Right ventricle myocardium superior (tissue), 1 donor: ENCODE results near the gene LSAMP. TPM values are rescaled to one million over a fixed set of nuclear protein-coding genes. Genes with fewer than 3 reads are reported as not detected.
"Not testable (repeated sequence)": the region's sequence is repeated elsewhere in the genome, so short reads cannot be mapped to it uniquely, and the experiment has no call there.

Source experiments
- ATAC-seq: fragments of 200-7000 bp; cut with Tn5 transposase; one replicate; pipeline ENCODE4 v1.9.1; 2020; ENCODE audit warnings: mild to moderate bottlenecking; ENCODE audit not compliant: poor library complexity
- DNase-seq: peaks from one replicate; pipeline ENCODE4 v3.0.0-alpha.2; 2020
- intact Hi-C: fragments of 100-400 bp; cut with DNase I; formaldehyde crosslinking; loops from one replicate; pipeline ENCODE4 v1.11.2; 2022
- total RNA-seq: library from RNA; stranded (reverse); fragmentation: NEBNext Ultra II Directional; extraction: Animal tissue kit (Norgen Biotek cat#: 25700); gene quantifications from one replicate; pipeline ENCODE4 v1.2.1, GENCODE V29; 2021
- donor health status: DM: no; HTN: yes; CAD: no; lungs with severe emphysema.

Gene LSAMP
- total RNA-seq, 1 donor from 2014 or later: 5.2 TPM

- DNase-seq, intact Hi-C loops, ATAC-seq: not testable (repeated sequence)
Observed at GRCh38 chr3:116208830-116209229, 236.5 kb downstream of the LSAMP start.

- no peak for ATAC-seq
- DNase-seq: no peak
- intact Hi-C loops: no loop called here
Observed at GRCh38 chr3:116200956-116201690, 244.2 kb downstream of the LSAMP start.

GRCh38 chr3:116199063-116199462 lies 246.2 kb downstream of the LSAMP start:
- DNase-seq (no peak), ATAC-seq (no peak)
- intact Hi-C loops: no loop called here

- ATAC-seq (no peak), DNase-seq (no peak)
- intact Hi-C loops: no loop called here
Observed at GRCh38 chr3:116198087-116198486, 247.2 kb downstream of the LSAMP start.

- intact Hi-C loops: no loop called here
- ATAC-seq: no peak
Observed at GRCh38 chr3:116192464-116192863, 252.8 kb downstream of the LSAMP start.

GRCh38 chr3:116191409-116191808 lies 253.9 kb downstream of the LSAMP start:
- no peak for ATAC-seq
- DNase-seq: no peak
- intact Hi-C loops: no loop called here

More at GRCh38 chr3:116192464-116192863, 252.8 kb downstream of the LSAMP start:
- no peak for DNase-seq

GRCh38 chr3:116190095-116190494 lies 255.2 kb downstream of the LSAMP start:
- ATAC-seq (no peak), DNase-seq (no peak)
- intact Hi-C loops: no loop called here

GRCh38 chr3:116188231-116188785 lies 257.0 kb downstream of the LSAMP start:
- ATAC-seq (no peak), DNase-seq (no peak)
- intact Hi-C loops: no loop called here

GRCh38 chr3:116186049-116186448 lies 259.2 kb downstream of the LSAMP start:
- DNase-seq (no peak), ATAC-seq (no peak)
- intact Hi-C loops: no loop called here

GRCh38 chr3:116181159-116181558 lies 264.1 kb downstream of the LSAMP start:
- ATAC-seq: no peak
- intact Hi-C loops: no loop called here
- DNase-seq: no peak

- DNase-seq: no peak
- intact Hi-C loops: no loop called here
- ATAC-seq: no peak
Observed at GRCh38 chr3:116179091-116179490, 266.2 kb downstream of the LSAMP start.

- DNase-seq (no peak), ATAC-seq (no peak)
- intact Hi-C loops: no loop called here
Observed at GRCh38 chr3:116176974-116177555, 268.2 kb downstream of the LSAMP start.

GRCh38 chr3:116166121-116166520 lies 279.2 kb downstream of the LSAMP start:
- ATAC-seq: no peak
- intact Hi-C loops: no loop called here
- no peak for DNase-seq

- intact Hi-C loops: no loop called here
- no peak for DNase-seq
- no peak for ATAC-seq
Observed at GRCh38 chr3:116165641-116166040, 279.6 kb downstream of the LSAMP start.

GRCh38 chr3:116165135-116165534 lies 280.2 kb downstream of the LSAMP start:
- ATAC-seq: no peak
- intact Hi-C loops: no loop called here
- no peak for DNase-seq

- ATAC-seq (no peak), DNase-seq (no peak)
- intact Hi-C loops: no loop called here
Observed at GRCh38 chr3:116164039-116164438, 281.2 kb downstream of the LSAMP start.

GRCh38 chr3:116161575-116162525 lies 283.4 kb downstream of the LSAMP start:
- intact Hi-C loops: no loop called here
- ATAC-seq (no peak), DNase-seq (no peak)

GRCh38 chr3:116160594-116160993 lies 284.7 kb downstream of the LSAMP start:
- intact Hi-C loops: no loop called here
- ATAC-seq: no peak
- DNase-seq: no peak

- intact Hi-C loops: no loop called here
- DNase-seq (no peak), ATAC-seq (no peak)
Observed at GRCh38 chr3:116155841-116156240, 289.4 kb downstream of the LSAMP start.
